OCI-LY3 (cell line): ENCODE data around the gene NAV2.

Source experiments
- EZH2phosphoT487 ChIP-seq: fragments of 200-600 bp; shearing (Covaris generic); IDR thresholded peaks from 2 replicates; pipeline ENCODE4 v1.6.1; 2018; ENCODE audit warnings: antibody characterized with exemption, mixed run types, low read depth
- TF ChIP-seq, protein P1 (sequence below): fragments of 200-600, 300-600 bp; sonication (generic); IDR thresholded peaks from 2 replicates; pipeline ENCODE4 v1.5.1; 2014; ENCODE audit warnings: antibody characterized with exemption, low read length, low read depth

DNA sequence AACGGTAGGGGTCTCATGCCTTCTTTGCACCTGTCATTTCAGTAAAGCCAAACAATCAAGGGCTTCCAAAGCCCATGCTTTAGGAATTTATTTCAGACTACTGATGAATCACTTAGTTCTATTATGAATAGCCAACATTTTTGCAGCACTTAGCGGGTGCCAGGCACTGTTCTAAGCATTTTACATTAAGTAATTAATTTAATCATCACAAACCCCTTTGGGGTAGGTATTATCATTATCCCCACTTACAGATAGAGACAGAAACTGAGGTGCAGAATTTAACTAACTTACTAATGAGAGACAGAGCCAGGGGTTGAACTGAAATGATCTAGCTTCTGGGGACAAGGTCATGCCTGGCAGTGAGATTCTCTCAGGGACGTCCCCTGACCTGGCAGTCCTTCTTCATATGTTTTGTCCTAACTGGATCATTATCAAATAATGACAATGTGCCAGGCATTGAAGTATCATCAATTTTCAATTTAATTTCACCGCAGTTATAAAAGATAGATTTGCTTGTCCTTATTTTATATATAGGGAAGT, 31.7 kb upstream of the NAV2 start:
- TF ChIP-seq, protein P1, sequence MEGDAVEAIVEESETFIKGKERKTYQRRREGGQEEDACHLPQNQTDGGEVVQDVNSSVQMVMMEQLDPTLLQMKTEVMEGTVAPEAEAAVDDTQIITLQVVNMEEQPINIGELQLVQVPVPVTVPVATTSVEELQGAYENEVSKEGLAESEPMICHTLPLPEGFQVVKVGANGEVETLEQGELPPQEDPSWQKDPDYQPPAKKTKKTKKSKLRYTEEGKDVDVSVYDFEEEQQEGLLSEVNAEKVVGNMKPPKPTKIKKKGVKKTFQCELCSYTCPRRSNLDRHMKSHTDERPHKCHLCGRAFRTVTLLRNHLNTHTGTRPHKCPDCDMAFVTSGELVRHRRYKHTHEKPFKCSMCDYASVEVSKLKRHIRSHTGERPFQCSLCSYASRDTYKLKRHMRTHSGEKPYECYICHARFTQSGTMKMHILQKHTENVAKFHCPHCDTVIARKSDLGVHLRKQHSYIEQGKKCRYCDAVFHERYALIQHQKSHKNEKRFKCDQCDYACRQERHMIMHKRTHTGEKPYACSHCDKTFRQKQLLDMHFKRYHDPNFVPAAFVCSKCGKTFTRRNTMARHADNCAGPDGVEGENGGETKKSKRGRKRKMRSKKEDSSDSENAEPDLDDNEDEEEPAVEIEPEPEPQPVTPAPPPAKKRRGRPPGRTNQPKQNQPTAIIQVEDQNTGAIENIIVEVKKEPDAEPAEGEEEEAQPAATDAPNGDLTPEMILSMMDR = no peak
- no peak for TF ChIP-seq EZH2phosphoT487
